BLaER1 treated with 17β-estradiol and CSF1 and Interleukin-3, amounts not matched to agents 10 nM and 100 nM (cell line): ENCODE measurements around the gene MROH8.
"Not testable (repeated sequence)": the region's sequence is repeated elsewhere in the genome, so short reads cannot be mapped to it uniquely, and the experiment has no call there.

Source experiments
- H3K27ac ChIP-seq, 11 experiments: shearing (Covaris generic); formaldehyde crosslinking; 2 replicates each; pipeline ENCODE4 v1.8.1; 2022
- H3K27me3 ChIP-seq, 11 experiments: shearing (Covaris generic); formaldehyde crosslinking; 2 replicates each; pipeline ENCODE4 v1.8.1; 2022
- H3K36me3 ChIP-seq, 11 experiments: shearing (Covaris generic); formaldehyde crosslinking; 2 replicates each; pipeline ENCODE4 v1.8.1; 2022
- H3K4me1 ChIP-seq, 10 experiments: shearing (Covaris generic); formaldehyde crosslinking; 2 replicates each; pipeline ENCODE4 v1.8.1; 2022
- H3K4me2 ChIP-seq, 11 experiments: shearing (Covaris generic); formaldehyde crosslinking; 2 replicates each; pipeline ENCODE4 v1.8.1; 2022
- H3K4me3 ChIP-seq, 10 experiments: shearing (Covaris generic); formaldehyde crosslinking; 2 replicates each; pipeline ENCODE4 v1.8.1; 2022
- H3K9ac ChIP-seq, 11 experiments: shearing (Covaris generic); formaldehyde crosslinking; 2 replicates each; pipeline ENCODE4 v1.8.1; 2022
- H3K9me3 ChIP-seq, 11 experiments: shearing (Covaris generic); formaldehyde crosslinking; replicated peaks in 1 of 11; 2 replicates each; pipeline ENCODE4 v1.8.1; 2022
- H4K20me1 ChIP-seq, 11 experiments: shearing (Covaris generic); formaldehyde crosslinking; 2 replicates each; pipeline ENCODE4 v1.8.1; 2022
- Cebpa-rat ChIP-seq, 11 experiments: shearing (Covaris generic); IDR thresholded peaks; 2 replicates each; pipeline ENCODE4 v1.8.1; 2022

MROH8 gene

DNA sequence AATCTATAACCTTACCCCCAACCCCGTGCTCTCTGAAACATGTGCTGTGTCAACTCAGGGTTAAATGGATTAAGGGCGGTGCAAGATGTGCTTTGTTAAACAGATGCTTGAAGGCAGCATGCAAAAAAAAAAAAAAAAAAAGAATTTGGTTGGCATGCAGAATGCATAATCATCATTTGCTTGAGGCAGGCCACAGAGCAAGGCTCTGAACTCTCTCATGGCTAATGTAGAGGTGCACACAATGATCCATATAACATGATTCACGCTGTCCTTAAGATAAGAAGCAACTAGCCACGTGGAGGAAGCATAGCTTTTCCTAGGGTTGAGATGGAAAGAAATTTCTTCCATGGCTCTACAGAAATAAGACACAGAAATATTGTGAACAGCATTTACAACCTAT is 27.8 kb downstream of the MROH8 start:
- Histone ChIP-seq H3K4me1 (no peaks in the 10 kb centered on the region), H3K9ac (no peak overlapping the region), H3K4me2 (no peak overlapping the region), H3K9me3 (peaks cover 0 to 16% (median 13%) of the 10 kb centered on the region in 11 experiments; a peak in 19 of 22 replicates), H3K27ac (no peak overlapping the region), H3K4me3 (no peak overlapping the region), H3K36me3 (no peaks in the 10 kb centered on the region), H3K27me3 (no peaks in the 10 kb centered on the region), H4K20me1 (no peaks in the 10 kb centered on the region)
- no peak for TF ChIP-seq Cebpa-rat (IDR thresholded peaks at IDR 0.05)

DNA sequence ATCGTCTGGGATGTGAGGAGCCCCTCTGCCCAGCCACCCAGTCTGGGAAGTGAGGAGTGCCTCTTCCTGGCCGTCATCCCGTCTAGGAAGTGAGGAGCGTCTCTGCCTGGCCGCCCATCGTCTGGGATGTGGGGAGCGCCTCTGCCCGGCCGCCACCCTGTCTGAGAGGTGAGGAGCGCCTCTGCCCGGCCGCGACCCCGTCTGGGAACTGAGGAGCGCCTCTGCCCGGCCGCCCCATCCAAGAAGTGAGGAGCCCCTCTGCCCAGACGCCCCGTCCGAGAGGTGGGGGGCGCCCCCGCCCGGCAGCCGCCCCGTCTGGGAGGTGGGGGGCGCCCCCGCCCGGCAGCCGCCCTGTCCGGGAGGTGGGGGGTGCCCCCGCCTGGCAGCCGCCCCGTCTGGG is 28.5 kb downstream of the MROH8 start:
- H3K4me1 ChIP-seq, H3K9ac ChIP-seq, H3K4me2 ChIP-seq, H4K20me1 ChIP-seq, H3K27me3 ChIP-seq, H3K27ac ChIP-seq, H3K4me3 ChIP-seq, H3K36me3 ChIP-seq: not testable (repeated sequence)
- peaks cover 0 to 16% (median 13%) of the 10 kb centered on the region in 11 experiments; a peak in 19 of 22 replicates for H3K9me3 ChIP-seq

DNA sequence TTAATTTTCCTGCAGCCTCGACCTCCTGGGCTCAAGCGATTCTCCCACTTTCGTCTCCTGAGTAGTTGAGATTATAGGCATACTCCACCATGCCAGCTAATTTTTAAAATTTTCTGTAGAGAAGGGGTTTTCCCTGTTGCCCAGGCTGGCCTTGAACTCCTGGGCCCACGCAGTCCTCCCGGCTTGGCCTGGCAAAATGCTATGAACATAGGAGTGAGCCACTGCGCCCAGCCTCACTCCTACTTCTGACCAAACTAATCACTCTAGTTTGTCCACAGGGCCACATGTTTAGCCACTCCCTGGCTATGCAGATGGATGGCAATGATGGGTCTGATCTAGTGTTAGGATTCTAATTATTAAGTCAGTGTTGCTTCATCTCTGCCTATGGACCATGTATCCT is 32.1 kb downstream of the MROH8 start:
- Histone ChIP-seq H3K27ac (no peak overlapping the region), H3K4me2 (no peak overlapping the region), H4K20me1 (no peaks in the 10 kb centered on the region), H3K4me1 (no peaks in the 10 kb centered on the region), H3K9ac (no peak overlapping the region), H3K9me3 (peaks cover 0 to 16% (median 13%) of the 10 kb centered on the region in 11 experiments; a peak in 19 of 22 replicates), H3K27me3 (no peaks in the 10 kb centered on the region), H3K36me3 (no peaks in the 10 kb centered on the region), H3K4me3 (no peak overlapping the region)
- TF ChIP-seq Cebpa-rat (IDR thresholded peaks at IDR 0.05) = no peak

DNA sequence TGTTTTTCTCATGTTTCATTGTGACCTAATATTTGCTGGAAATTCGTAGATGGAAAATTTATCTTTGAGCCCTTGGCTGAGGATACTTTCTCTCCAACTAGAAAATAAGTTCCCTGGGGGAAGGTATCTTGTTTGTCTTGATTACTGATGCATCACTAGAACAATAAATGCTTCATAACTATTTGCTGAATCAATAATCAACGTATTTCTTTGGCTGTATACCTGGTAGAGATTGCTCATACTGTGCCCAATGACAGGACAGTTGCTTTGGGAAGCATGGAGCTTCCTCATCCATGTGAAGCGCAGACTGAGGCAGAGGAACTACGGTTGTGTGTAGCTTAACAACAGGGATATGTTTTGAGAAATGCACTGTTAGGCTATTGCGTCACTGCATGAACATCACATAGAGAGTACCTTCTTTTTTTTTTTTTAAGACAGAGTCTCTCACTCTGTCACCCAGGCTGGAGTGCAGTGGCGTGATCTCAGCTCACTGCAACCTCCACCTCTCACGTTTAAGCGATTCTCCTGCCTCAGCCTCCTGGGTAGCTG is 34.4 kb downstream of the MROH8 start:
- Histone ChIP-seq H3K4me1 (no peaks in the 10 kb centered on the region), H4K20me1 (no peaks in the 10 kb centered on the region), H3K4me3 (no peak overlapping the region), H3K27ac (no peak overlapping the region), H3K9me3 (peaks cover 0 to 4% (median 2%) of the 10 kb centered on the region in 11 experiments; a peak in 9 of 22 replicates), H3K4me2 (no peak overlapping the region), H3K36me3 (no peaks in the 10 kb centered on the region), H3K9ac (no peak overlapping the region), H3K27me3 (no peaks in the 10 kb centered on the region)
- TF ChIP-seq Cebpa-rat (IDR thresholded peaks at IDR 0.05) = peak in 1 of 11 experiments; percentile 21; a peak in 1 of 22 replicates

DNA sequence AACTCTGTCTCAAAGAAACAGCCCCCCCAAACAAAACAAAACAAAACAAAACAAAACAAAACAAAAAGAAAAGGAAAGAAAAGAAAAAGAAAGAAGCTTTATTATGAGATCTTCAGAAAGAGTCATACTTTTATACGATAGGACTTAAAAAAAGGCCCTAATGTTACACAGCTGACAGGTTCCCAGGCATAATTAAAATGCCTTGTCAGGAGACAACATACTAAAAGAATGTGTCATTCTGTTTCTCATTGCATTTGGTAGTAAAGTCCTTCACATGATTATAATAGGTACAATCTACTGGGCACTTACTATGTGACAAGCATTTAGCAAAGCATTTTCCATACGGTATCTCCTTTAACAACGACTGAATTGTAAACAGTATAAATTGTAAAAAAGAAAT is 36.6 kb downstream of the MROH8 start:
- H4K20me1 ChIP-seq = no peaks in the 10 kb centered on the region
- H3K9ac ChIP-seq = no peak overlapping the region
- H3K27me3 ChIP-seq = no peaks in the 10 kb centered on the region
- no peak overlapping the region for H3K4me3 ChIP-seq
- no peaks in the 10 kb centered on the region for H3K36me3 ChIP-seq
- no peaks in the 10 kb centered on the region for H3K9me3 ChIP-seq
- H3K27ac ChIP-seq = no peak overlapping the region
- no peak overlapping the region for H3K4me2 ChIP-seq
- no peaks in the 10 kb centered on the region for H3K4me1 ChIP-seq
- no peak for TF ChIP-seq Cebpa-rat (IDR thresholded peaks at IDR 0.05)

DNA sequence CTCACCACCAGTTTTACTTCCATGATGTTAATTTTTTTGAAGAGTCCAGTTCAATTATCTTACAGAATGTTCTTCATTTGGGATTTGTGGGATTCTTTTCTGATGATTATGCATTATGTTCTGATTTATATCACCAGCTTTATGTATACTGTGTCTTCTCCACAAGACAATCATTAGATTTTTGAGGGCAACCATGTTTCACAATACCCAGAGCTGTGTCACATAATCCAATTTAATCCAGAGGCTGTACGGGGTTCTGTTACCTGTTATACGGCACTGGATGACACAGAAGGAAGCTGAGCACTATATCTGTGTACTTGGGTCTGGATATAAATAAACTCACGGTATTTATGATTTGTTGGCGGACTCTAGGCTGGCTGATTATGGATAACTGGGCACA is 41.8 kb downstream of the MROH8 start:
- peaks cover 0 to 6% (median 0%) of the 10 kb centered on the region in 10 experiments; a peak in 1 of 20 replicates for H3K4me1 ChIP-seq
- H3K4me3 ChIP-seq = no peak overlapping the region
- no peak overlapping the region for H3K9ac ChIP-seq
- no peaks in the 10 kb centered on the region for H3K9me3 ChIP-seq
- no peaks in the 10 kb centered on the region for H4K20me1 ChIP-seq
- no peaks in the 10 kb centered on the region for H3K36me3 ChIP-seq
- no peak overlapping the region for H3K4me2 ChIP-seq
- no peak for TF ChIP-seq Cebpa-rat (IDR thresholded peaks at IDR 0.05)
- no peaks in the 10 kb centered on the region for H3K27me3 ChIP-seq
- no peak overlapping the region for H3K27ac ChIP-seq

DNA sequence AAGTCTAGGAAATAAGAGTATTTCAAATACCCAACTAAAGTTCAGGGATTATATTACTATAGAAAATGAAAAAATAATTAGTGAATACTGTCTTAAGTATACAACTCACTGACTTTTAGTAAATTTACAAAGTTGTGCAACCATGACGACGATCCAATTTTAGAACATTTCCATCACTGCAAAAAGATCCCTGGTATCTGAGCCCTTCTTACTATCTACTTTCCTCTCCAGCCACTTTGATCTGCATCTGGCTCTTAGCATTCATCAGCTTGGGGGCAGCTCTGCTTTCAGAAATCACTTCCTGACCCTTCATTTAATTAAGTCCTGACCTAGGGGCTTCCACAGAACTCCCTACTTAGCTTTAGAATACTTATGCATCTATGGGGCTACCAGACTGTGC is 45.4 kb downstream of the MROH8 start:
- Histone ChIP-seq H3K27ac (no peak overlapping the region), H3K36me3 (no peaks in the 10 kb centered on the region), H4K20me1 (no peaks in the 10 kb centered on the region), H3K27me3 (no peaks in the 10 kb centered on the region), H3K4me1 (peaks cover 0 to 6% (median 0%) of the 10 kb centered on the region in 10 experiments; a peak in 1 of 20 replicates), H3K9me3 (no peaks in the 10 kb centered on the region), H3K4me3 (no peak overlapping the region), H3K9ac (no peak overlapping the region), H3K4me2 (peak overlapping the region in 2 of 11 experiments; percentile 4 to 10; a peak in 2 of 22 replicates)
- no peak for TF ChIP-seq Cebpa-rat (IDR thresholded peaks at IDR 0.05)

DNA sequence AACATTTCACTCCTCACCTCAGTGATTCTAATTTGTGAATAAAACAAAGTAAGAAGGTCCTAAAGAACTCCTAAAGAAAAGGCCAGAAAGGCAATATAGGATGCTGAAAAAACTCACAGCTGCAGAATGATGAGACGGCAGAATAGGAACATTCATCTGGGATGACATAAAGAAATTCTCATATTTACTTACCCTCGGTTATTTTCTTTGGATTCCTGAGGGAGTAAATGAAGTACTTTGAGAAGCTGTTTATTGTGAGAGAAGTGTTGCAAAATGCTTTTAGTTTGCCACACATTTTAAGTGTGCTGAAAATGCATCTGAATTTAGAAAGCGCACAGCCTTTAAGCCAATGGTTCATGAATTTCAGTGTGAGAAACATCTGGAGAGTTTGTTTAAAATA is 47.9 kb downstream of the MROH8 start:
- no peak for TF ChIP-seq Cebpa-rat (IDR thresholded peaks at IDR 0.05)
- Histone ChIP-seq H3K36me3 (no peaks in the 10 kb centered on the region), H3K27me3 (no peaks in the 10 kb centered on the region)

DNA sequence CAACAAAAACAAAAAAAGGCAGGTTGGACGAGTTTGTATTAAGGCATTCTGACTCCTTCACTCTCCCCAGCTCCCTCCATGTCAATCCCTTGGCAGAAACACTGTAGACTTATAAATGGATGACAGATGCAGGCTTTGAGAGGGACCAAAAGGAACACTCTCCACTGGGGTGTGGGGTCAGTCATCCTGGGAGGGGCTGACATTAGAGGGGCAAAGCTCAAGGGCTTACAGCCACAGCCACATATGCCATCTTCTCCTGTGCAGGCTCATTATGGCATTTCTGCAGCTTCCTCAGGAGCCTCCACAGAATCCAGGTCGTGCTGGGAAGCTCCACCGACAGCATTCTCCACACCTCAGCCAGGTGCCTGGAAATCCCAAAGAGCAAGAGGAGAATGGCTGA is 50.5 kb downstream of the MROH8 start:
- Histone ChIP-seq H3K36me3 (no peaks in the 10 kb centered on the region), H4K20me1 (no peaks in the 10 kb centered on the region), H3K4me2 (no peak overlapping the region), H3K27ac (no peak overlapping the region), H3K27me3 (no peaks in the 10 kb centered on the region), H3K9me3 (peaks cover 0 to 25% (median 13%) of the 10 kb centered on the region in 11 experiments; a peak in 20 of 22 replicates), H3K9ac (no peak overlapping the region), H3K4me3 (no peak overlapping the region), H3K4me1 (peaks cover 0 to under 1% (median 0%) of the 10 kb centered on the region in 10 experiments; a peak in 1 of 20 replicates)
- no peak for TF ChIP-seq Cebpa-rat (IDR thresholded peaks at IDR 0.05)

More for the DNA sequence above, 47.9 kb downstream of the MROH8 start:
- Histone ChIP-seq H3K27ac (no peak overlapping the region), H3K9ac (no peak overlapping the region), H4K20me1 (no peaks in the 10 kb centered on the region), H3K4me3 (no peak overlapping the region), H3K9me3 (peaks cover 0 to 4% (median 0%) of the 10 kb centered on the region in 11 experiments; a peak in 1 of 22 replicates), H3K4me2 (no peak overlapping the region), H3K4me1 (peaks cover 0 to 6% (median 0%) of the 10 kb centered on the region in 10 experiments; a peak in 1 of 20 replicates)

DNA sequence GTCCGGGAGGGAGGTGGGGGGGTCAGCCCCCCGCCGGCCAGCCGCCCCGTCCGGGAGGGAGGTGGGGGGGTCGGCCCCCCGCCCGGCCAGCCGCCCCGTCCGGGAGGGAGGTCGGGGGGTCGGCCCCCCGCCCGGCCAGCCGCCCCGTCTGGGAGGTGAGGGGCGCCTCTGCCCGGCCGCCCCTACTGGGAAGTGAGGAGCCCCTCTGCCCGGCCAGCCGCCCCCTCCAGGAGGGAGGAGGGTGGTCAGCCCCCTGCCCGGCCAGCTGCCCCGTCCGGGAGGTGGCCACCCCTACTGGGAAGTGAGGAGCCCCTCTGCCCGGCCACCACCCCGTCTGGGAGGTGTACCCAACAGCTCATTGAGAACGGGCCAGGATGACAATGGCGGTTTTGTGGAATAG is 53.1 kb downstream of the MROH8 start:
- not testable (repeated sequence) for H3K27me3 ChIP-seq, H3K9ac ChIP-seq, H4K20me1 ChIP-seq, H3K27ac ChIP-seq, H3K4me2 ChIP-seq, H3K4me1 ChIP-seq, H3K36me3 ChIP-seq, H3K4me3 ChIP-seq
- peaks cover 0 to 27% (median 13%) of the 10 kb centered on the region in 11 experiments; a peak in 20 of 22 replicates for H3K9me3 ChIP-seq
